NCI-H2227 (cell line): ENCODE measurements around the gene HIC1.

Source experiments
- DNase-seq: peaks from one replicate; lab custom pipeline; 2025; ENCODE audit not compliant: unreplicated experiment; lab: John Stamatoyannopoulos, UW

The HIC1 gene

DNA sequence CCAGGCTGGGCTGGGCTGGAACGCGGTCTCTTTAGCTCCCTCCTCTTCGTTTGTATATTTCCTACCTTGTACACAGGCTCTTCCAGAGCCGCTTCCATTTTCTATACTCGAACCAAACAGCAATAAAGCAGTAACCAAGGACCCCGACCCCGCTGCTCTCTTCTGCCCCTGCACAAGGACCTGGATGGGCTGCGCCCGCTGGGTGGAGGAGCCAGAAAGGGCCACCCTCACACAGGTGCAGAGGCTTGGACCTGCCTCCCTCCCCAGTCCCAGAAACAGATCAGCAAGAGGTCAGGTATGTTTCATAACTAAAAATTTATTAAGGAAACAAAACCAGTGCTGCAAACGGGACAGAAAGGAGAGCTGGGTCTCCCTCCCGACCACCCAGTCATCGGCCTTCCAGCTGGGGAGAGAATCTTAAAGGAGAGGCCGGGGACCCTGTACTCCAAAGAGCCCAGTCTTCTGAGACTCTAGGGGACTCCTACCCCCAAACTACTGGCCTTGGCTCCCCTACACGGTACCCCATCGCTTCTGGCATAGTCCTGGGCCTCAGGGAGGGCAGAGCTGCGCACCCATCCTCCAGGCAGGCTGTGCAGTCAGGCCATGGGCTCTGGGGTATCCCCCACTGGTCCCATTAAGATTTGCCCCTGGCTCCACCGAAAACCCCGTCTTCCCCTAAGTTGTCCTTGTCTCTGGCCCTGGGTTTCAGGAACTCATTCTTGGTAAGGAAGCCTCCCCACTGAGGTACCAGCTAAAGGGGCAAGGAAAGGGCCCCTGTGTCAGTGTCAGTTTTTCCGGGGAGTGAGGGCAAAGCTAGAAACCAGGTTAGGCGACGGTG, 4.9 kb downstream of the HIC1 start:
- DNase-seq, result no peak

DNA sequence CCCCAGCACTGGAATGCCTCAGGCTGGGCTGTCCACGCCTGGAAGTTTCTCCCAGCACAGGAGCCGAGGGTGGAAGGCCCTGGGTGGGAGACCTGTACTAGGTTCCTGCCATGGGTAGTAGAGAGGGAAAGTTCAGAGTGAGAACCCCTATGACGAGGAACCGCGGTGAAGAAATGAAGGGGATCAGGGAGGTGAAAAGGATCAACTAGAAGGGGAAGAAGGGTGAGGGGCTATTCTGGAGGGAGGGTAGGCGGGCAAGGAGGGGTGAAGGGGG, 5.4 kb downstream of the HIC1 start:
- DNase-seq, result no peak

GRCh38 chr17:2060681-2061440, 6.0 kb downstream of the HIC1 start:
- DNase-seq, result no peak

DNA sequence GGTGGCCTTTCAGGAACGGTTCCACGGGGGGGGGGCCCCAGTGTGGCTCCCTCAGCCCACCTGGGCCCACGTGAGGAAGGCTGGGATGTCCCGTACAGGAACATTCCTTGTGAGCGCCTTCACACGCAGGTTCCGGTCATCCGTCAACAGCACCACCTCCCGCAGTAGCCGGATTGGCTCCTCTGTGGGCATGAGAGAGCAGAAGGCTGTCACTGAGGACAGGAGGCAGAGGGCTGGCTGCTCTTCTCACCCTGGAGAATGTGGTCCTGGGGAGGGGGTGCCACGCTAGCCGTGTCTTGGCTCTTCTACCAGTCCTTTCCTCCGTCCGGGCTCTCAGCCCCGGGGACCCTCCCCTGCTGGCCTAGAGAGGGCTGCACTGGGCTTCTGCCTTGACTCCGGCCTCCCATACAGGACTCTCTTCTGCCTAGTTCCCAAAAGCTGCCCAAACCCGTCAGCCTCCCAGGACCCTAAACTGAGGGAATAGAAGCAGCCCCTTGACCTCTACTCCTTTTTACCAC, 6.6 kb downstream of the HIC1 start:
- no peak for DNase-seq

GRCh38 chr17:2062571-2063183, 7.8 kb downstream of the HIC1 start:
- no peak for DNase-seq

DNA sequence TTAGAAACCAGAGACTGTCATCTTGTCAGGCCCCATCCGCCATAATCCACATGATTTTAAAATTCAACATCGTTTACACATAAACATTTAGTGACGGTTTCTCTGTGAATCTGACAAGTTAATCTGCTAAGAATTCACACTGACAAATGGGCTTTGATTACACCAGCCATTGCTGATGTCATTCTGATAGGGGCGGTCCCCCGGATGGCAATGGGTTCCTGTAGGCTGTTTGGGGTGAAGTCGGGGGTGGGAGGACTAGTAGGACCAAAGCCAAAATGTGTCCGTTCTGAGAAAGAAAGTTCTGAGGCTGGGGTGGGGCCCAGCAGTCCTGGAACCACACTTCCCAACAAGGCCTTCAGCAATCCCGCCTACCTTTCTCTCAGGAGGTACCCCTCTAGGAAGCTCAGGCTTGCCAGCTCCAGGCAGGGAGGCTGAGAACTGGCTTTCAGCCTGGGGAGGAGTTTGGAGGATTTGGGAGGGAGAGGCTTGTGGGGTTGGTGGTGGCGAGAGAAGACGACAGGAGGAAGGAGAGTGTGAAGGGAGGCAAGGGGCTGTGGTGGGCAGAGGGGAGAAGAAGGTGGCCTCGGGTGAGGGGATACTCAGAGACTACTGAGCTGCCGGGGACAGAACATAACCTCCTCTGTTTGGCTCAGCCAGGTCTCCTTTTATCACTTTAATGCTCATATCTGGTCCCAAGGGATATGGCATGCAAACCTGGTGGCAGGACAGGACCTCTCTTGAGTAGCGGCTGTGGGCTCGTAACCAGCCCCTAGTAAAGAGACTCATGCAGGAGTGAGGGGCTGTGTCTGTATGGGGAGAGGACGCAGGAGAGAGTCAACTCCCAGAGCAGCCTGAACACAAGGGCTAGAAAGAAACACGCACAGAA, 8.6 kb downstream of the HIC1 start:
- DNase-seq, result no peak

- DNase-seq, result no peak
Measured at GRCh38 chr17:2064147-2064489, 9.2 kb downstream of the HIC1 start.

DNA sequence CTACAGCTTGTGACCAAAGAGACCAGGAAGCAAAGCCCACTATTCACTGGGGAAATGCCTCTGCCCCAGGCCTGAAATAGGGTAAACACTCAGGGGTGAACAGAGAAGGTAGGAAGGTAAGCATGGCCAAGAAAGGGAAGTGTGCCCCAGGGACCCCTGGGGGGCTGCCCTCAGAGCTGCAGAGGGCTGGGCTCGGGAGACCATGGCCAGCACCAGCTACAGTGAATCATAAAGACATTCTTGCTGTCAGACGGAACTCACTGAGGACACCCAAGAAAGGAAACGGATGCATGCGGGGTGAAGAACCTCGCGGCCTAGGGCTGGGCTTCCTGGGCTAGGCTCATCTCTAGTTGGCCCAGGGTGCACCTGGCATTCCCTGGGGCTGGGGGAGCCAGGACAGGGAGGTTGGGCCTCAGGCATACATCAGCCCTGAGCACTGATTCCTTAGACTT, 9.6 kb downstream of the HIC1 start:
- no peak for DNase-seq

- no peak for DNase-seq
Measured at GRCh38 chr17:2064980-2065785, 10.3 kb downstream of the HIC1 start.

- no peak for DNase-seq
Measured at GRCh38 chr17:2065949-2066400, 11.1 kb downstream of the HIC1 start.

GRCh38 chr17:2067048-2067561, 12.2 kb downstream of the HIC1 start:
- no peak for DNase-seq

- no peak for DNase-seq
Measured at GRCh38 chr17:2067608-2068024, 12.7 kb downstream of the HIC1 start.

DNA sequence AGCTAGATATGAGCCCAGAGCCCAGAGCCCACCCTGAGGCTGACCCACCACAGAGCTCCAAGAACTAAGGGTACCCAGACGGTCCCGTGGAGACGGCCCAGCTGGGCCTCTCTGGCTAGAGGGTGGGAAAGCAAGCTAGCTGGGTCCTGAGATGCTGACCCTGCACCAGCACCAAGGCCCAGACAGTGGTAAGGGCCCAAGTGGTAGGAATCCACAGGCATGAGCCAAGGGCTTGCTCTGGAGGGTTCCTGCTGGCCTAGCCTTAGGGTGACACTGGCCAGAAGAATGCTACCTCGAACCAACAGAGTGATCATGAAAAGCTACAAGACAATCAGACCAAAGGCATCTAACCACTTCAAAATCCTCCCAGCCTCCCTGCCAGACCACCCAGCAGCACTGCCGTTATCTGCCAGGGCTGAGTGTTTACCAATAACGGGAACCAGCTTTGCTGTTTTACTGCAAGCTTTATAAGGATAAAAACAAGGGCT, 13.2 kb downstream of the HIC1 start:
- DNase-seq, result no peak

- DNase-seq, result no peak
Measured at GRCh38 chr17:2068519-2069051, 13.7 kb downstream of the HIC1 start.

DNA sequence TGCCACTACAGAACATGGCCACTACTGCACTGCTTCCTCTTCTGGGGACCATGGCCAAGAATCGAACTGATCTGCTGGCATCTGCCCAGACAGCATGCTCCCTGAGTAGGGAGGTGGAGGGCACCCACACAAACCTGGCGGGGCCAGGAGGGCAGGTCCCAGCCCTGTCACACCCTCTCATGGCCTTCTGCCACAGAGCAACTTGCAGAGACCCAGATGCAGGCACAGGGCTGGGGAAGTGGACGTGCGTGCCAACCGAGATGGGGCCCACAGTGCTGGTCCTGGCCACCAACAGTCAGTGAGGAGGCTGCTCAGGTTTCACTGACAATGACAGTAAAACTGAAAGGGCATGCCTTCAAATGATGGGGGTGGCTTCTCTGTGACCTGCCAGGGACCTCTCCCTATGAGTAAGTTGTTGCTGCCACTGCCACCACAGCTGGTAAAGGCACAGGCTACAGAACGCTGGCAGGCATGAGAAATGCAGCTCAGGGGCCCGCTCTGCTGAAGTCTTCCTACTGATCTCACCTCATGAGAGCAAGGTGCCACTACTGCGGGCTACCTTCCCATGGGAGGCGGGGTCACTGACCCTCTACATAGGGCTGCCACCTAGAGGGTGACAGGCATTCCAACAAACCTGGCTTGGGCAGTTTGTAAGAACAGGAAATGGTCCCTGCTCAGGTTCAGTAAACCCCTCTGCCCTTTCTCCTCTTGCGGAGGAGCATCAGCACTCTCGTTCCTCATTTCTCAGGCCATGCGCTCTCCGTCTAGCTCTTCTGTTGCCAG, 15.5 kb downstream of the HIC1 start:
- no peak for DNase-seq

DNA sequence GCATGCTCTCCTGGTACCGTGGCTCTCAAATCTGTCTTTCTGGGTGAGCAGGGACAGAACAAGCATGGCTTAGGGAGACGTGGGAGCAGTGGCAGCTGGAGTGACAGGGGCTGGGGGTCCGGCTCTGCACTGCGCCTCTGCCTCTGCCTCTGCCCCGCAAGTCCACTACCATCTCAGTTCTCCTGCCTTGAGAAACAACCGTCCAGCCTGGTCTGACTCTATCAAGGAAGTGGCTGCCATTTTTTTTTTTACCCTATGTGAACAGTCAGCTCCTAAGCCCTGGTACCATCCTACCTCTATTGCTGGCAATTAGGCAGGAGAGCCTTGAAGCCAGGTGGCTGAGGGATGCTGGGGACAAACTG, 16.1 kb downstream of the HIC1 start:
- DNase-seq, result no peak

DNA sequence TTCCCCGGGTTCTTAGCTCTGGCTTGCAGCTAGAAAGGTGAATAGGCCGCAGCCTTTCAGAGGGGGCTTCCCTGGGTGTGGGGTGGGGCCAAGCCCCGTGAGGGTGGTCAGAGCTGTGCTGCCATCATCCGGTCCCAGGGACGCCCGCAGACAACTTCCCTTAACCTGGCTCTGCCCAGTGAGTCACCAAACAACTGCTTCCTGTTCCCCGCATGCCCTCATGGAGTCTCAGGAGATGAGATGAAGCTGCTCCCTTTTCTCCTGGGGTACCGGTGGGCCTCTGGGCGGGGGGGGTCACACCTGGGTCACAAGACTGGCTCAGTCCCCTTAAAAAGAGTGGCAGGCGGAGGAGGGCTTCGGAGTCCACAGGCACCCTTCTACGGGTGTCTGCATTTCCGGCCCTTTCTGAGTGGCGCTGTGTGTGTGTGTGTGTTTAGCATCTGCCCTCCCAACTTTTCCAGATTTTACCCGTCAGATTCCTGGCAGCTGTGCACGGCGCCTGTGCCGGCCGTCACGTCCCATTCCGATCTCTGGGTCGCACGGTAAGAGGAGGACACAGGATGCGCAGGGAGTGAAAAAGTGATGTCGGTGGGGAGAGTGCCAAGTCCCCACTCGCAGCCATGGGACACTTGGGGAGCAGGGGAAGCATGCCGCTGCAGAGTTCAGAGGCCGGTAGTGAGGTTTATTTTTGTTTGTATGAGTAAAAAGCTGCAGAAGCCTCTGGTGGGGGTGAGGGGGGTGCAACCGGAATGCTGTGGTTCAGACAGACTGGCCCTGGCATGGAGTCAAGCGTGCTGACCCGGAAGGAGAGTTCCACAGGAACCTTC, 16.8 kb downstream of the HIC1 start:
- DNase-seq, result no peak

GRCh38 chr17:2074919-2075318, 20.0 kb downstream of the HIC1 start:
- no peak for DNase-seq
